HG02623 (cell line): ENCODE data around the gene PPP2R1B.

Experiments
- ATAC-seq: cut with Tn5 transposase; IDR thresholded peaks from one replicate; pipeline ENCODE4 v1.9.1; 2021; ENCODE audit warnings: moderate library complexity; ENCODE audit not compliant: unreplicated experiment

The PPP2R1B gene

DNA sequence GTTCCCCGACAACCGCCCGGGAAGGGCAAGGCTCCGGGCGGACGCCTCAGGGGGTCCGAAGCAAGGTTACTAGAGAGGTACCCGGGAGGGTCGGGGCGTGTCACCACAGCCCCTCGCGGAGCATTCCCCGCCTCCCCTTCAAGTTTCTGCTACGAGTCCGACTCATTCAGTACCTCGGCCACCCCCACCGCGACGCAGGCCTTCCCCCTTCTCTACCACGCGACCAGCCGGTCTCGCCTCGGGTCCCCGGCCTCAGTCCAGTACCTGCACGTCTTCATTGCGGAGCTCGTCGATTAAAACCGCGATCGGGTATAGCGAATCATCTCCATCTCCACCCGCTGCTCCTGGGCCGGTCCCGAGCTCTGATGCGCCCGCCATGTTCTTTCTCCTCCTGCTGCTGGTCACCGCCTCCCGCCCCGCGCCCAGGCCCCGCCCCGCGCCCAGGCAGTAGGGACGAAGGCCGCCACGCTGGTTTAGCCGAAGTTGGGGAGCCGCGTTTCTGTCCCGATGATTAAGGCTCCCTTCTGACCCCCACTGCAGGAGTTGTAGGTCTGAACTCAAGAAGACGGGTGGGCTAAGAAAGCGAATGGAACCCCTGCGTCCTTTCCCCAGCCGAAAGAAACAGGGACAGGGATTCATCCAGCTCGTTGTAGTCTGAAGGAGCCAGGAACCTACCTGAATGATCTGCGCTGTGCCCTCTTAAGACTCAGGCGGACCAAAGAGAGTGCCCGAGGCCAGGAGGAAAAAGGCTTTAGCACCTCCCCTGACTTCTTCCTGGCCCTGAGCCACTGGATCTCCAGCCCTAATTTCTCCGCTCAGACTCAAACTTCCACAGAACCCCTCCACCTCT, at the start of gene PPP2R1B:
TSS of gene PPP2R1B (minus strand) at position 406 of the 850 bp plus-strand sequence. CDS start at position 378, 28 bp downstream.
- ATAC-seq, result peak; percentile 90

GRCh38 chr11:111815489-111815888, 49.3 kb upstream of the PPP2R1B start:
- no peak for ATAC-seq

DNA sequence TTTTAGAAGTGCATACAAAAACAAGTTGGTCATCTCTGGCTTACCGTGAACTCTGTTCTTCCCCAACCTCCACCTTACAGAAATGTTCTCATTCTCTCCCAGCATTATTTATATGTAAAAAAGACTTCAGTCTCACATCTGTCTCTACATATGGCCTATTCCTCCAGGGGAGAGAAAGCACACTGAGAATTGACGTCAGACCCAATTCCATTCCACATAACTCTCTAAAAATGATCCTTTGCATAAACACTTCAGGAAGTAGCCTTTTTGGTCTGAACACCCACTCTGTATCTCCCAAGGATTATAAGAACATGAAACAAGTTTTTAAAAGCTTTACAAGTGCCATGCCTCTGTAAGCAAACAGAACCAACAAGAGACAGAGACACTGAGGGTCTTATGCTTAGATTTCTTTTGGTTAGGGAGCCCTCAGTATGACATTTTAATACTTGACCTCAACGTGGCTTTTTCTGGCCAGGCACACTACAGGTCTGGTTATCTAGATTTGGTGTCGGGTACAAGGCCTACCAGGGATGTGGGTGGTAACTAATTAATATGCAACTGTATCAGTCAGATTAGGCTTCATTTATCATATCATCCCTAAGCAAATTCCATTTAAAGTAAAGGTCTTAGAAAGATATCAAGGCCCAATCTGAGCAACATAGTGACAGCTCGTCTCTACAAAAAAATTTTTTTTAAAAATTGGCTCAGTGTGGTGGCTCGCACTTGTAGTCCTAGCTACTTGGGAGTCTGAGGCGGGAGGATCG, 48.5 kb upstream of the PPP2R1B start:
- ATAC-seq, result no peak

DNA sequence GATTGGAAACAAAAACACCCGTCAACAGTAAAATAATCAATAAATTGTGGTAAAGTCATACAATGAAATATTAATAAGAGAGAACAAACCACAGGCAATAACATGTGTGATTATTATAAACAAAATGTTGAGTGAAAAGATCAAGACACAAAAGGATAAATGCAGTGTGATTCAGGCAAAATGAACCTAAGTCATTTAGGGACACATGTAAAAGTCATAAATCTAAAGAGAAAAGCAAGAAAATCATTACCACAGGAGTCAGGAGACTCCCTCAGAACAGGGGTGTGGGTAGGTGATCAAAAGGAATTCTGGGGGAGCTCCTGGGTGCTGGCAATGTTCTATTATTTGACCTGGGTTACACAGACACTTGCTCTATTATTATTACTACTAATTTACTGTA, 47.9 kb upstream of the PPP2R1B start:
- no peak for ATAC-seq

DNA sequence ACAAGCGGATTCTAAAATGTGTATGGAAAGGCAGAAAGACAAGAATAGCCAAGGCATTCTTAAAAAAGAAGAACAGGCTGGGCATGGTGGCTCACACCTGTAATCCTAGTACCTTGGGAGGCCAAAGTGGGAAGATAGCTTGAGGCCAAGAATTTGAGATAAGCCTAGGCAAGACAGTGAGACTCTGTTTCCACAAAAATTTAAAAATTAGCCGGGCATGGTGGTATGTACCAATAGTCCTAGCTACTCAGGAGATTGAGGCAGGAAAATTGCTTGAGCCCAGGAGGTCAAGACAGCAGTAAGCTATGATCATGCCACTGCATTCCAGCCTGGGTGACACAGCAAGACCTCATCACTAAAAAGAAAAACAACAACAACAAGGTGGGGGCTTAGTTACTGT, 46.0 kb upstream of the PPP2R1B start:
- ATAC-seq, result no peak

DNA sequence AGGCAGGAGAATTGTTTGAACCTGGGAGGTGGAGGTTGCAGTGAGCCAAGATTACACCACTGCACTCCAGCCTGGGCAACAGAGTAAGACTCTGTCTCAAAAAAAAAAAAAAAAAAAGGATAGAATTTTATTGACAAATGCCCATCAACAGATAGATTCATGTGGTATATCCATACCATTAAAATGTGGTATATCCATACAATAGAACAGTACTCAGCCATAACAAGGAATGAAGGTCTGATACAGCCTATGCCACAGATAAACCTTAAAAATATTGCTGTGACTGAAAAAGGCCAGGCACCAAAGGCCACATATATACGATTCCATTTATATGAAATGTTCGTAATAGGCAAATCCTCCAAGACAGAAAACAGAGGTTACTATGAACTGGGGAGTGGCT, 45.3 kb upstream of the PPP2R1B start:
- ATAC-seq, result no peak

- no peak for ATAC-seq
Observed at GRCh38 chr11:111808834-111809233, 42.6 kb upstream of the PPP2R1B start.

GRCh38 chr11:111808063-111808588, 41.9 kb upstream of the PPP2R1B start:
- ATAC-seq, result no peak

- ATAC-seq, result no peak
Observed at GRCh38 chr11:111807076-111807475, 40.9 kb upstream of the PPP2R1B start.

DNA sequence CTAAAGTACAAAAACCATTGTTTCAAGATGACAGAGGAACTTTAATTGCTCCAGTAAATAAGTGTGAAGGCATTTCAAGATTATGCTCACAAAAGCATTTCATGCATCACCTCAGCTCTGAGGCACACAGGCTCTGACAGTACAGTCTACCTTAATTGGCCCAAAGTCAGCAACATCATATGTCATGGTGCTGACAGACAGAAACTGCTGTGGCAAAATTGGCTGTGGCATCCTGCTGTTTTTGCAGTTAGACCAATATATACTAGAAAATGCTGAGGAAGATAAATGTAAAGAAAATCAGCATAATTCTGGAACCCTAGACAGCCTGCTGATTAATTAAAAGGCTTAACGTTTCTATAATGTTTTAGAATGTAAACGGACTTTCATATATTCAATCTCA, 34.9 kb upstream of the PPP2R1B start:
- ATAC-seq, result no peak

- ATAC-seq, result no peak
Observed at GRCh38 chr11:111798279-111798678, 32.1 kb upstream of the PPP2R1B start.

GRCh38 chr11:111797145-111797581, 31.0 kb upstream of the PPP2R1B start:
- no peak for ATAC-seq

DNA sequence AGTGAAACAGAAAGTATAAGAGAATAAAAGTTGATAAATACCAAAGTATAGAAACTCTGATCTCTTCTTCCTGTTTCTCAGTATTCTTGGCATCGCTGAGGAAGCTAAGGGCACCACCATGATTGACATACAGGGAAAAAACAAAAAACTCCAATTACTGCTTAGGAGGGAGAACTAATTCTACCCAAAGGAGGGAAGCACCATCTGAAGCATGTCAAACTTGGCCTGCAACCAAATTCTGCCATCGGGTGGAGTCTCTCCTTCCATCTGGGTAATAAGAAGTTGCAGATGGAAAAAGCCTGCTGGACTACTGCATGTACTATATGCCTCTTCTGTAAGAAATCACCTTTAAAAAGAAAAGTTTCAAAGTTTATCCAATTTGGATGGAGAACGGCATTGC, 30.5 kb upstream of the PPP2R1B start:
- no peak for ATAC-seq

GRCh38 chr11:111795334-111795985, 29.3 kb upstream of the PPP2R1B start:
- no peak for ATAC-seq

GRCh38 chr11:111793863-111794262, 27.7 kb upstream of the PPP2R1B start:
- ATAC-seq, result no peak

DNA sequence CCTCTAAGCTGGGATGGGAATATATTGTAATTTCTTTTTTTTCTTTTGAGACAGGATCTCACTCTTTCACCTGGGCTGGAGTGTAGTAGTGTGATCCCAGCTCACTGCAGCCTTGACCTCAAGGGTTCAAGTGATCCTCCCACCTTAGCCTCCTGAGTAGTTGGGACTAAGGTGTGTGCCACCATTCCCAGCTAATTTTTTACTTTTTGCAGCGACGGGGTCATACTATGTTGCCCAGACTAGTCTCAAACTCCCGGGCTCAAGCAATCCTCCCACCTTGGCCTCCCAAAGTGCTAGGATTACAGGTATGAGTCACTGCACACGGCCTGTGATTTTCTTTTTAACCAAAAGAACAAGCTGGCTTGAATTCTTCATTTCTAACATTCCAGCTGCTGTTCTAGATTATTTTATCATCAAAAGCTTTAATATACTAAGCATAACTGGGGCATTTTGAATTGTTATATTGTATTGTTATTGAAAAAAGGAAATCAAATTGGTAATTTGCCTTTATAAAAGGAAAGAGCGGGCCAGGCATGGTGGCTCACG, 26.8 kb upstream of the PPP2R1B start:
- ATAC-seq, result no peak

- ATAC-seq, result no peak
Observed at GRCh38 chr11:111792314-111792713, 26.1 kb upstream of the PPP2R1B start.

- ATAC-seq, result no peak
Observed at GRCh38 chr11:111788464-111788863, 22.3 kb upstream of the PPP2R1B start.

DNA sequence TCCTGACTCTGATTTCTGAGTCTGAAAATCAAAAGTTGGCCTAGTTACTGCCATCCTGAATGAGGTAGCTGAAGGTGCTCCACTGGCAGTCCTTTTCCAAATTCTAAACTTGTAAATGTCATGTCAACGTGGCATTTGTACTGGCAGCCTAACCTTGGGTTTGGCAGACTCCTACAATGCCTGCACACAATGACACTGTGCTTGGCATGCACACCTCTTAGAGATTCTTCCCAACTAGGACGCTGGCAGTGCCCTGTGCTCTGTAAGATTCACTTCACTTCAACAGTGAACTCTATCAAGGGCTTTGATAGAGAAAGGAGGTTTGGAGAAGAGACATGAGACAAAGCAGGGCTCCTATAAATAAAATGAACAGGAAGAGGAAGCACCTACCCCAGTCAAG, 21.9 kb upstream of the PPP2R1B start:
- no peak for ATAC-seq

GRCh38 chr11:111785886-111786412, 19.8 kb upstream of the PPP2R1B start:
- ATAC-seq, result no peak

DNA sequence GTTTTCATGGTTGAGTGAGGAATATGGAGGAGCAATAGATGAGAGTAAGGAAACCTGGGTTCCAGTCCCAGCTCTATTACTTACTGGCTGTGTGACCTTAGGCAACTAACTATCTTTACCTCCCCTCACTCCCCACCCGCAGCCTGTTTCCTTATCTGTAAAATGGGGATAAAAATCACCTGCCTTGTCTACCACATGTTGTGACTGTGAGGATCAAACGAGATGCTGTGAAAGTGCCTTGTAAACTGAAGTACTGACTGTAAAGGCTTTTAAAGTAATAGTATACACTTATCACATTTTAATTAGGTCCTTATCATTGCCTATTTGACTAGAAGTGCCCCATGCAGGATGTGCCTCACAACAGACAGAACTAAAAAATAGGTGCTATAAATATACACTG, 18.9 kb upstream of the PPP2R1B start:
- ATAC-seq, result no peak
